ENCODE data around the gene COPS2.

COPS2 gene

GRCh38 chr15:49155834-49156627 lies 632 bp upstream of the COPS2 start:
- no peak for DNase-seq (ENCODE audit: low read depth)

DNA sequence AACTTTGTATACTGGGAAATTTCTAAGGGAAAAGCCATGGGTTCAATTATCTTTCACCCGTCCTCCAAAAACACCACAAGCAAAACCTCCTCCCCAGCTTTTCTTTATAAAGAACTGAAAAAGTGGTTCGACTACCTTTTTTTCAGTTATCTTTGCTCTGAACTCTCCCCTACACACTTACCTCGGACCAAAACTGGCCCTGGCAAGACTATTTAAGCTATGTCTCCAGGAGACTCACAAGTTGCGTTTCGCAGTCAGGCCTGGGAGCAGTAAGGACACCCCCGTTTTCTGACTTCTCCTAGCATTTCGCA lies 645 bp downstream of the COPS2 start:
- no peak for DNase-seq (ENCODE audit: low read depth)

DNA sequence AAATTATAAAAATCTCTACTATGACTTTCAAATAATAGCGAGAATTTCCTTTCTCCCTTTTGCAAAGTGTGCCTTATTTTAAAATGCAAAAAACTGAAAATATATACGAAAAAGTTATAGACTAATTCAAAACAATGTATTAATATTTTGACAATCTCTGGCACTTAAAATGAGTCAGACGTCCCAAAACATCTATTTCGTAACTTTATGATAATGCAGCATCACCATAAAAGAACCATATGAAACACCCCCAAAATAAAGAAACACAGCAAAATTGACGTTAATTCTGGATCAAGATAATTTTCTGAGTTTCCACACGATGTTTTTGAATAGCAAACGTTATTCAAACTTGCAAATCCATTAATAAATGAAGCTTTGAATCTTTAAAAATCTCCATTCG lies 1.0 kb downstream of the COPS2 start:
- no peak for DNase-seq (ENCODE audit: low read depth)

GRCh38 chr15:49152552-49153312 lies 2.7 kb downstream of the COPS2 start:
- no peak for DNase-seq (ENCODE audit: low read depth)

- no peak for DNase-seq (ENCODE audit: low read depth)
These were observed 3.6 kb downstream of the COPS2 start for GRCh38 chr15:49151831-49152230.

GRCh38 chr15:49148727-49149126 lies 6.7 kb downstream of the COPS2 start:
- DNase-seq (ENCODE audit: low read depth), result no peak

- no peak for DNase-seq (ENCODE audit: low read depth)
These were observed 7.1 kb downstream of the COPS2 start for GRCh38 chr15:49148298-49148697.

- no peak for DNase-seq (ENCODE audit: low read depth)
These were observed 9.5 kb downstream of the COPS2 start for GRCh38 chr15:49145651-49146609.

DNA sequence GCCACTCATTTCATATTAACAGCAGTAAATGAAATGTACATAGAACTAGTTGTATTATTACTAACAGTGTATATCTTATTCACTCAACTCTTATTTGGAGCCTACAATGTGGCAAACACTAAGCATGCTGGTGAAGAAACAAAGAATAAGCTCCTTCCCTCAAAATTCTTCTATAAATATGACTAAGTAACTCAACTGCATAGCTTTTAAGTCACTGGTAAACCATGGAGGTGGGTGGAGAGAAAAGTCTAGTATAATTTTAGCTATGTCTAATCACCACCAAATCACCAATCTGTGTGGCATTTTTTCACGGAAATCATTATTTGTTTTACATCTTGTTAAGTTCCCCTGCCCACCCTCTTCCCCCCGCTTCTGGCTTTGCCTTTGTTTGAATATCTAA lies 17.5 kb downstream of the COPS2 start:
- no peak for DNase-seq (ENCODE audit: low read depth)

GRCh38 chr15:49135911-49136310 lies 19.5 kb downstream of the COPS2 start:
- DNase-seq (ENCODE audit: low read depth), result no peak

- DNase-seq (ENCODE audit: low read depth), result no peak
These were observed 20.0 kb downstream of the COPS2 start for GRCh38 chr15:49135342-49135857.

DNA sequence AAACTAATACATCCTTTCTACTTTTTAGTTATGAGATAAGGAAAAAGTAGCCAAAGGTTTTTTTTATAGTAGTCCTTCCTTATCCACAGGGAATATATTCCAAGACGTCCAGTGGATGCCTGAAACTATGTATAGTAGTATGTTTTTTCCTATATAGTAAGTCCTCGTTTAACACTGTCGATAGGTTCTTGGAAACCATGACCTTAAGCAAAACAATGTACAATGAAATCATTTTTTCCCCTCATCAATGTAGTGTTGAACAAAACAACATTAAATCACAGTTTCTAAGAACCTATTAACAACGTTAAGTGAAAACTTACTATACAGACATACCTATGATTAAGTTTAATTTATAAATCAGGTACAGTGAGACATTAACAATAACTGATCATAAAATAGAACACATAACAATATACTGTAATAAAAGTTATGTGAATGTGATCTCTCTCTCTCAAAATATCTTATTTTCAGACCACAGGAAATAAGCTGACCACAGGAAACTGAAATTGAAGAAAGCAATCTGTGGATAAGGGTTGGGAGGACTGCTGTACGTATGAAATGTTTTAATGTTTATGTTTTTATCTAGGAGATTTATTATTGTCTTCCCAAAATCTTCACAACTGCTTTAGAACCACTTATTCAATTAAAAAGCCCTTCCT lies 20.6 kb downstream of the COPS2 start:
- no peak for DNase-seq (ENCODE audit: low read depth)

- DNase-seq (ENCODE audit: low read depth), result no peak
These were observed 24.0 kb downstream of the COPS2 start for GRCh38 chr15:49131403-49131802.

DNA sequence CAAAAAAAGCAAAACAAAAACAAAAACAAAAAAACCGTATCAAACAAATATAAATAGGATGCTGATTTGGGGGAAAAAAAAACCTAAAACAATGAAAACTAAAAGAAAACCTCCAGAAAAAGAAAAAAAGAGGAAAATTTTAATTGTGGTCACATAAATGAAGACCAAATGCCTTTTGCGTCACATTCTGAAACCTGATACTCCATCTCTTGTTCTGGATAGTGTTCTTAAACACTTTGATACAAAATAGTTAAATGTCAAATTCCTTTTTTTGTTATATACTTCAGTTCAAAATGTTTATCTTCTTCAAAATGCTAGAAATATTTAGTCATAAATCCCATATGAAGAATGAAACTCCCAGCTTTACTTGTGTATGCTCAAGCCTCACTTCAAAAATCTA lies 31.0 kb downstream of the COPS2 start:
- DNase-seq (ENCODE audit: low read depth), result no peak

- DNase-seq (ENCODE audit: low read depth), result no peak
These were observed 32.8 kb downstream of the COPS2 start for GRCh38 chr15:49122541-49123062.

DNA sequence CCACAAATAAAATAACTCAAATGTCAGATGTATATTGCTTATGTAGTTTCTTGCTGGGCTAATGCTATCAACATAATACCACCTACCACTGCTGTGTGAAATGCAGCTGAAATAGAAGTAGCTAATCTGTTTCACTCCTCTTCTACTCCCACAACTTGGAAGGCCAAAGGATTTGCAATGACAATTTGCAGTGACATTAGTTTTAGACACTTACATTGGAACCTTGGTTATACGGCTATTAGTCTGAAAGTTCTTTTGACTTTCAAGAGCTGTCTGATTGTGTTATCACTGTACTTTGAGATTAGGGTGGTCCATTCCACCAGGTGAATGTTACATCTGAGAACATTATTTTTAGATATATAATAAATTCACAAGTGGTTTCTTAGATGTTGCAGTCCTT lies 33.5 kb downstream of the COPS2 start:
- DNase-seq (ENCODE audit: low read depth), result no peak

- DNase-seq (ENCODE audit: low read depth), result no peak
These were observed 34.6 kb downstream of the COPS2 start for GRCh38 chr15:49120832-49121231.

DNA sequence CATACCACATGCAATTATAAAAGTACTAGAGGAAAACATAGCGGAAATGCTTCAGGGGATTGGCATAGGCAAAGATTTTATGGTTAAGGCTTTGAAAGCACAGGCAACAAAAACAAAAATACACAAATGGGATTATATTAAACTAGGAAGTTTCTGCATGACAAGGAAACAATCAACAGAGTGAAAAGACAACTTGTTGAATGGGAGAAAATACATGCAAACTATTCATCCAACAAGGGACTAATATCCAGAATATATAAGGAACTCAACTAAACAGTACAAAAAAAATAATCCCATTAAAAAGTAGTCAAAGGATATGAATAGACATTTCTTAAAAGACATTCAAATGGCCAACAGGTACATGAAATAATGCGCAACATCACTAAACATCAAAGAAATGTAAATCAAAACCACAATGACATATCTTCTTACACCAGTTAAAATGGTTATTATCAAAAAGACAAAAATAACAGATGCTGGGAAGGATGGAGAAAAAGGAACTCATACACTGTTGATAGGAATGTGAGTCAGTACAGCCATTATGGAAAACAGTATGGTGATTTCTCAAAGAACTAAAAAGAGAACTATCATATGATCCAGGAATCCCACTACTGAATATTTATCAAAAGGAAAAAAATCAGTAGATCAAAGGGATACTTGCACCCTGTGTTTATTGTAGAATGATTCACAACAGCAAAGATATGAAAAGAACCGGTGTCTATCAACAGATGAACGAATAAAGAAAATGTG lies 39.1 kb downstream of the COPS2 start:
- no peak for DNase-seq (ENCODE audit: low read depth)

DNA sequence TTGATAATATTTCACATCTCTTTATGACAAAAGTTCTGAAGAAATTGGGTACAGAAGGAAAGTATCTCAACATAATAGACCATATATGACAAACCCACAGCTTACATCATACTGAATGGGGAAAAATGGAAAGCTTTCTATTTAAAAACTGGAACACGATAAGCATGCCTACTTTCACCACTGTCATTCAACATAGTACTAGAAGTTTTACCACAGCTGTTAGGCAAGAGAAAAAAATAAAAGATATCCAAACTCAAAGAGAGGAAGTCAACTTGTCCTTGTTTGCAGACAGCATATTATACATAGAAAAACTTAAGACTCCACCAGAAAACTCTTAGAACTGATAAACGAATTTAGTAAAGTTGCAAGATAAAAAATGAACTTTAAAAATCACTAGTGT lies 40.3 kb downstream of the COPS2 start:
- no peak for DNase-seq (ENCODE audit: low read depth)

- DNase-seq (ENCODE audit: low read depth), result no peak
These were observed 45.0 kb downstream of the COPS2 start for GRCh38 chr15:49110158-49110944.

Measured in T follicular helper cell (primary cell).